GM18951 (cell line): ENCODE data around the gene VMP1.
"Not testable (repeated sequence)": the region's sequence is repeated elsewhere in the genome, so short reads cannot be mapped to it uniquely, and the experiment has no call there.

ENCODE experiments used
- POLR2A ChIP-seq: IDR thresholded peaks from 4 replicates; pipeline ENCODE4 v1.6.1; 2011; ENCODE audit warnings: mild to moderate bottlenecking; ENCODE audit not compliant: insufficient read length, insufficient read depth; ENCODE audit errors: extremely low read depth
- in situ Hi-C: fragments of 300-500 bp; cut with MboI; formaldehyde crosslinking; loops from one replicate; pipeline ENCODE4 v1.12.0; 2022; ENCODE audit warnings: low sequenced_read_pairs, mixed read lengths, inconsistent platforms; ENCODE audit not compliant: unreplicated experiment

Gene VMP1

GRCh38 chr17:59762824-59763374, 55.4 kb downstream of the VMP1 start:
- no peak for TF ChIP-seq POLR2A
- in situ Hi-C loops = no loop called here

- in situ Hi-C loops = no loop called here
- no peak for TF ChIP-seq POLR2A
Measured at GRCh38 chr17:59763861-59764260, 56.4 kb downstream of the VMP1 start.

GRCh38 chr17:59764292-59764741, 56.9 kb downstream of the VMP1 start:
- in situ Hi-C loops = no loop called here
- no peak for TF ChIP-seq POLR2A

GRCh38 chr17:59765038-59765437, 57.6 kb downstream of the VMP1 start:
- in situ Hi-C loops = no loop called here
- no peak for TF ChIP-seq POLR2A

- in situ Hi-C loops = no loop called here
Measured at GRCh38 chr17:59766491-59766890, 59.0 kb downstream of the VMP1 start.

GRCh38 chr17:59767176-59767575, 59.7 kb downstream of the VMP1 start:
- in situ Hi-C loops = no loop called here
- no peak for TF ChIP-seq POLR2A

More at GRCh38 chr17:59766491-59766890, 59.0 kb downstream of the VMP1 start:
- no peak for TF ChIP-seq POLR2A

- TF ChIP-seq POLR2A = no peak
- in situ Hi-C loops = no loop called here
Measured at GRCh38 chr17:59769887-59770286, 62.4 kb downstream of the VMP1 start.

GRCh38 chr17:59771093-59771492, 63.6 kb downstream of the VMP1 start:
- no peak for TF ChIP-seq POLR2A
- in situ Hi-C loops = no loop called here

GRCh38 chr17:59775786-59776350, 68.4 kb downstream of the VMP1 start:
- in situ Hi-C loops = no loop called here
- no peak for TF ChIP-seq POLR2A

- no peak for TF ChIP-seq POLR2A
- in situ Hi-C loops = no loop called here
Measured at GRCh38 chr17:59776577-59776976, 69.1 kb downstream of the VMP1 start.

GRCh38 chr17:59777033-59777432, 69.6 kb downstream of the VMP1 start:
- in situ Hi-C loops = no loop called here
- TF ChIP-seq POLR2A = no peak

GRCh38 chr17:59778996-59779395, 71.5 kb downstream of the VMP1 start:
- no peak for TF ChIP-seq POLR2A

GRCh38 chr17:59779521-59779920, 72.1 kb downstream of the VMP1 start:
- in situ Hi-C loops = no loop called here
- no peak for TF ChIP-seq POLR2A

More at GRCh38 chr17:59778996-59779395, 71.5 kb downstream of the VMP1 start:
- in situ Hi-C loops = no loop called here

GRCh38 chr17:59780548-59780947, 73.1 kb downstream of the VMP1 start:
- in situ Hi-C loops = not testable (repeated sequence)
